DOHH2 (cell line): ENCODE data around the gene FAM174C.

Source experiments
- H3F3A ChIP-seq: fragments of 200-600 bp; sonication (generic), shearing (Covaris generic); 2 replicates; pipeline ENCODE4 v1.6.0; 2016; ENCODE audit warnings: antibody characterized with exemption, mild to moderate bottlenecking; ENCODE audit not compliant: control insufficient read depth, insufficient read depth
- H3K27ac ChIP-seq: fragments of 200-600 bp; sonication (generic); 2 replicates; pipeline ENCODE4 v1.5.1; 2014; ENCODE audit warnings: low read depth, mild to moderate bottlenecking, low read length, moderate library complexity
- H3K27me3 ChIP-seq: fragments of 200-600 bp; sonication (generic); 2 replicates; pipeline ENCODE4 v1.6.1; 2014; ENCODE audit warnings: mild to moderate bottlenecking, low read length, mixed read lengths; ENCODE audit not compliant: control insufficient read depth
- H3K36me3 ChIP-seq: fragments of 200-600 bp; sonication (generic); 2 replicates; pipeline ENCODE4 v1.6.1; 2014; ENCODE audit warnings: mild to moderate bottlenecking, low read length, moderate library complexity, mixed read lengths; ENCODE audit not compliant: control insufficient read depth
- H3K4me1 ChIP-seq: fragments of 200-600 bp; sonication (generic); 2 replicates; pipeline ENCODE4 v1.6.1; 2014; ENCODE audit warnings: mild to moderate bottlenecking, low read length, mixed read lengths; ENCODE audit not compliant: control insufficient read depth
- H3K4me2 ChIP-seq: fragments of 200-600 bp; sonication (generic); 2 replicates; pipeline ENCODE4 v1.6.0; 2014; ENCODE audit warnings: mild to moderate bottlenecking, low read length, moderate library complexity
- H3K4me3 ChIP-seq: fragments of 200-600 bp; sonication (generic); 2 replicates; pipeline ENCODE4 v1.5.1; 2014; ENCODE audit warnings: mild to moderate bottlenecking, low read length, mixed read lengths
- H3K79me2 ChIP-seq: fragments of 200-600 bp; sonication (generic); 2 replicates; pipeline ENCODE4 v1.6.1; 2014; ENCODE audit warnings: mild to moderate bottlenecking, low read length, mixed read lengths; ENCODE audit not compliant: control insufficient read depth
- H3K9me2 ChIP-seq: fragments of 200-600 bp; sonication (generic); replicated peaks from 2 replicates; pipeline ENCODE4 v1.6.1; 2014; ENCODE audit warnings: mild to moderate bottlenecking, low read length, mixed read lengths; ENCODE audit not compliant: control insufficient read depth
- H3K9me3 ChIP-seq: fragments of 200-600 bp; sonication (generic); 2 replicates; pipeline ENCODE4 v1.6.1; 2014; ENCODE audit warnings: antibody characterized with exemption, low read length, mixed read lengths; ENCODE audit not compliant: control insufficient read depth, insufficient read depth
- H4K20me1 ChIP-seq: fragments of 200-600 bp; sonication (generic); 2 replicates; pipeline ENCODE4 v1.6.0; 2014; ENCODE audit warnings: low read depth, mild to moderate bottlenecking, antibody characterized with exemption, low read length, moderate library complexity; ENCODE audit not compliant: control insufficient read depth, insufficient read depth
- EZH2phosphoT487 ChIP-seq: fragments of 200-600 bp; sonication (generic); IDR thresholded peaks from 2 replicates; pipeline ENCODE4 v1.6.1; 2017; ENCODE audit warnings: borderline replicate concordance, mild to moderate bottlenecking, antibody characterized with exemption, low read length, moderate library complexity, mixed read lengths
- TF ChIP-seq, protein P1 (sequence below): fragments of 200-600 bp; sonication (generic); IDR thresholded peaks from one replicate; pipeline ENCODE4 v1.5.1; 2014; ENCODE audit warnings: antibody characterized with exemption, mild to moderate bottlenecking, low read depth, low read length; ENCODE audit not compliant: poor library complexity, severe bottlenecking

Gene FAM174C

DNA sequence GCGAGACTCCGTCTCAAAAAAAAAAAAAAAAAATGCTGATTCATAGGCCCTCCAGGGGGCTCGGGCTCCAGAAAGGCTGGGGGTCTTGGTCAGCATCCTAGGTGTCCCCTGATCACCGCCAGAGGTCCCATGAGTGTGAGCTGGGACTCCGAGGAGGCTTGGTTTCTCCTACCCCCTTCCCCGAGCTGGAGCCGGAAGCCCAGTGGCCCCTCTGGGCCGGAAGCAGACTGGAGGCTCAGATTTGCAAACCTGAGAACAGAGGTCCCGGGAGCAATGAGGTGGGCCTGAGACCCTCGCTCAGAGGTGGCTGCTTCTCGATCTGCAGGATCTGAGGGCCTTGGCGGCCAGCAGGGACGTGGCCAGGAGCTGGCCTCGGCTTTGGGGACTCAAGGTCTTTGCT is 51.8 kb downstream of the FAM174C start:
- Histone ChIP-seq H3K79me2 (no peaks in the 10 kb centered on the region), H3K36me3 (no peaks in the 10 kb centered on the region), H3K4me2 (no peak overlapping the region), H3K27ac (no peak overlapping the region), H4K20me1 (no peaks in the 10 kb centered on the region), H3K4me3 (no peak overlapping the region), H3K4me1 (no peaks in the 10 kb centered on the region), H3K27me3 (peaks cover 16% of the 10 kb centered on the region), H3K9me3 (no peaks in the 10 kb centered on the region), H3K9me2 (no peaks in the 10 kb centered on the region), H3F3A (no peaks in the 10 kb centered on the region)
- TF ChIP-seq EZH2phosphoT487, result no peak
- TF ChIP-seq, protein P1, sequence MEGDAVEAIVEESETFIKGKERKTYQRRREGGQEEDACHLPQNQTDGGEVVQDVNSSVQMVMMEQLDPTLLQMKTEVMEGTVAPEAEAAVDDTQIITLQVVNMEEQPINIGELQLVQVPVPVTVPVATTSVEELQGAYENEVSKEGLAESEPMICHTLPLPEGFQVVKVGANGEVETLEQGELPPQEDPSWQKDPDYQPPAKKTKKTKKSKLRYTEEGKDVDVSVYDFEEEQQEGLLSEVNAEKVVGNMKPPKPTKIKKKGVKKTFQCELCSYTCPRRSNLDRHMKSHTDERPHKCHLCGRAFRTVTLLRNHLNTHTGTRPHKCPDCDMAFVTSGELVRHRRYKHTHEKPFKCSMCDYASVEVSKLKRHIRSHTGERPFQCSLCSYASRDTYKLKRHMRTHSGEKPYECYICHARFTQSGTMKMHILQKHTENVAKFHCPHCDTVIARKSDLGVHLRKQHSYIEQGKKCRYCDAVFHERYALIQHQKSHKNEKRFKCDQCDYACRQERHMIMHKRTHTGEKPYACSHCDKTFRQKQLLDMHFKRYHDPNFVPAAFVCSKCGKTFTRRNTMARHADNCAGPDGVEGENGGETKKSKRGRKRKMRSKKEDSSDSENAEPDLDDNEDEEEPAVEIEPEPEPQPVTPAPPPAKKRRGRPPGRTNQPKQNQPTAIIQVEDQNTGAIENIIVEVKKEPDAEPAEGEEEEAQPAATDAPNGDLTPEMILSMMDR, result no peak
